Tibial nerve (tissue), 4 donors: ENCODE data around the gene CCDC91. TPM values are rescaled to one million over a fixed set of nuclear protein-coding genes. Genes with fewer than 3 reads are reported as not detected.

Source experiments
- DNase-seq, 2 donors: peaks; one replicate each; pipeline ENCODE4 v3.0.0-alpha.2; 2019; ENCODE audit warnings: low spot score in 2 of 2
- H3K27ac ChIP-seq, 4 donors: fragments of 200-600 bp; sonication (generic) in 3 of 4; one replicate each; pipeline ENCODE4 v1.5.1; 2017 to 2019; ENCODE audit warnings: mild to moderate bottlenecking in 1 of 4
- H3K27me3 ChIP-seq, 2 donors: fragments of 200-600 bp; sonication (generic) in 1 of 2; one replicate each; pipeline versions ENCODE4 v1.5.1 to v1.6.0; 2017 to 2019
- H3K36me3 ChIP-seq, 3 donors: fragments of 200-600 bp; sonication (generic); one replicate each; pipeline ENCODE4 v1.5.1; 2018 to 2019
- H3K4me1 ChIP-seq, 4 donors: fragments of 200-600 bp; sonication (generic) in 3 of 4; one replicate each; pipeline ENCODE4 v1.5.1; 2017 to 2019
- H3K4me3 ChIP-seq, 4 donors: fragments of 200-600 bp; sonication (generic) in 3 of 4; one replicate each; pipeline ENCODE4 v1.5.1; 2017 to 2019; ENCODE audit warnings: mild to moderate bottlenecking in 1 of 4, moderate library complexity in 1 of 4
- H3K9me3 ChIP-seq, 4 donors: fragments of 200-600 bp; sonication (generic) in 3 of 4; one replicate each; pipeline ENCODE4 v1.5.1; 2017 to 2019
- EP300 ChIP-seq, 2 donors: sonication (generic); formaldehyde crosslinking; IDR thresholded peaks; one replicate each; pipeline ENCODE4 v1.6.1; 2017; ENCODE audit warnings: antibody characterized with exemption in 2 of 2, mild to moderate bottlenecking in 1 of 2
- POLR2A ChIP-seq, 2 donors: fragments of 450-650 bp; IDR thresholded peaks; one replicate each; pipeline ENCODE4 v1.6.1; 2017; ENCODE audit warnings: antibody characterized with exemption in 2 of 2, mild to moderate bottlenecking in 2 of 2, moderate library complexity in 2 of 2
- WGBS, 2 donors: methylation state at CpG; one replicate each; pipeline ENCODE4 v1.1.5; 2018; 5-methylcytosine and 5-hydroxymethylcytosine counted together
- small RNA-seq: library from RNA; depleted of rRNA; stranded (forward); fragments of <200 nt; gene quantifications from one replicate; pipeline ENCODE3, GENCODE V24; 2016
- total RNA-seq, 4 donors: library from RNA; depleted of rRNA; stranded (reverse); fragments of >200 nt; gene quantifications; one replicate each; pipeline ENCODE4 v1.1.0, GENCODE V29; 2016
- TF ChIP-seq, protein P1 (sequence below), 5 experiments: fragments of 200-600 bp in 3 of 5; fragments of 450-650 bp in 2 of 5; sonication (generic) in 3 of 5; IDR thresholded peaks; one replicate each; pipeline ENCODE4 v1.5.1; 2016 to 2019; ENCODE audit warnings: antibody characterized with exemption in 5 of 5, mild to moderate bottlenecking in 3 of 5, moderate library complexity in 2 of 5

Gene CCDC91
- total RNA-seq, 4 donors from 2014 or later: 39.0 to 76.5 (median 44.0) TPM

DNA sequence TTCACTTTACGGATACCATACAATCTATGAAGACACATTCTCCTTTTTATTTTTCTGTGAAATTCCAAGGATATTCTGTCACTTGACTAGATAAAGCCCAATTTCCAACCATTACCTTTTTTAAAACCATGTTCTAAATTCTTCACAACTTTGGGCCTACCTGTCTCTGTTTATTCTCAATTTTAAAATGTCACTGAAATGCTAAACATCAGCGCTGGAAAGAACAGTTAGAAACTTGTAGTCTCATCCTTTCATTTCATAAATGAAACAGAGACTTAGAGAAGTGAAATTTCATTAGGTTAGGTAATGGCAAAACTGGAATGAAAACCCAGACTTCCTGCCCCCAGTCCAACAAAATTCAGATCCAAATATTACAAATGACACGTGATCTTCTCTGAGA lies 396.2 kb downstream of the CCDC91 start:
- Histone ChIP-seq H3K4me1 (no peaks in the 10 kb centered on the region), H3K27me3 (no peaks in the 10 kb centered on the region), H3K4me3 (no peak overlapping the region), H3K9me3 (peaks cover 0 to under 1% (median 0%) of the 10 kb centered on the region in 4 donors), H3K36me3 (no peaks in the 10 kb centered on the region), H3K27ac (no peak overlapping the region)
- DNase-seq: no peak
- no peak for TF ChIP-seq EP300 (IDR thresholded peaks at IDR 0.05)
- TF ChIP-seq, protein P1, sequence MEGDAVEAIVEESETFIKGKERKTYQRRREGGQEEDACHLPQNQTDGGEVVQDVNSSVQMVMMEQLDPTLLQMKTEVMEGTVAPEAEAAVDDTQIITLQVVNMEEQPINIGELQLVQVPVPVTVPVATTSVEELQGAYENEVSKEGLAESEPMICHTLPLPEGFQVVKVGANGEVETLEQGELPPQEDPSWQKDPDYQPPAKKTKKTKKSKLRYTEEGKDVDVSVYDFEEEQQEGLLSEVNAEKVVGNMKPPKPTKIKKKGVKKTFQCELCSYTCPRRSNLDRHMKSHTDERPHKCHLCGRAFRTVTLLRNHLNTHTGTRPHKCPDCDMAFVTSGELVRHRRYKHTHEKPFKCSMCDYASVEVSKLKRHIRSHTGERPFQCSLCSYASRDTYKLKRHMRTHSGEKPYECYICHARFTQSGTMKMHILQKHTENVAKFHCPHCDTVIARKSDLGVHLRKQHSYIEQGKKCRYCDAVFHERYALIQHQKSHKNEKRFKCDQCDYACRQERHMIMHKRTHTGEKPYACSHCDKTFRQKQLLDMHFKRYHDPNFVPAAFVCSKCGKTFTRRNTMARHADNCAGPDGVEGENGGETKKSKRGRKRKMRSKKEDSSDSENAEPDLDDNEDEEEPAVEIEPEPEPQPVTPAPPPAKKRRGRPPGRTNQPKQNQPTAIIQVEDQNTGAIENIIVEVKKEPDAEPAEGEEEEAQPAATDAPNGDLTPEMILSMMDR (IDR thresholded peaks at IDR 0.05): no peak
- TF ChIP-seq POLR2A (IDR thresholded peaks at IDR 0.05): no peak
- 75 to 78% methylated on average over 3 of the region's 3 CpGs for WGBS, 2 donors

DNA sequence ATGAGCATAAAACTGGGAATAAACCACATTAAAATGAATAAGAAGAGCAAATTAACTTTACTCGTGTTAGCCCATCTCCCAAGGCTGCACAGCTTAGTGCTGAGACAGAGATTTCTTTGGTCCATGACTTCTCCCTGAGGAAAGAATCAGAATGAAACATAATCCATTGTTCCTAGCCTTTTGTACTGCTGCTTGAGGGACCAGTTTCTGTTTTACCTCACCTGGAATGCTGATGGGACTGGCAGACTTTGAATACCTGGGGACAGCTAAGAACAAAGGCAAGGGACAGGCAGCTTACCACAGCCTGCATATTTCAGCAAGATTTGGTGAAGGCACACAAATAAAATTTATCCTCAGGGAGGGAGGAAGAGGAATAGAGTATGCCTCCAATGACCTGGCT lies 401.6 kb downstream of the CCDC91 start:
- no peaks in the 10 kb centered on the region for H3K27me3 ChIP-seq
- no peaks in the 10 kb centered on the region for H3K4me1 ChIP-seq
- H3K27ac ChIP-seq: no peak overlapping the region
- H3K9me3 ChIP-seq: peaks cover 0 to 22% (median 4%) of the 10 kb centered on the region in 4 donors
- TF ChIP-seq, protein P1 (IDR thresholded peaks at IDR 0.05): no peak
- no peak for TF ChIP-seq POLR2A (IDR thresholded peaks at IDR 0.05)
- no peak for TF ChIP-seq EP300 (IDR thresholded peaks at IDR 0.05)
- 90 to 94% methylated on average over 1 of the region's 1 CpG for WGBS, 2 donors
- DNase-seq: no peak
- no peak overlapping the region for H3K4me3 ChIP-seq
- no peaks in the 10 kb centered on the region for H3K36me3 ChIP-seq

Small RNA genes lying within 50 kb of the gene (small RNA-seq; reads per million reads assigned to genes)
- gene RNA5SP355: 0.38 reads per million
- not detected for gene RNU4-54P

Other genes with a start within 250 kb of the CCDC91 start
- gene PTHLH, start 217.7 kb upstream of the CCDC91 start, total RNA-seq: 1 to 10 TPM in 3 of 4 donors, not detected in 1; 4.3 to 6.9 (median 6.8) TPM